PFSK-1 (cell line): Measurements from ENCODE around the gene CPA2.

Experiments used
- FOXP2 ChIP-seq: optimal IDR thresholded peaks from 2 replicates; pipeline ENCODE3; 2011; ENCODE audit warnings: borderline replicate concordance, control low read depth, inconsistent platforms; ENCODE audit not compliant: insufficient read depth; ENCODE audit errors: extremely low read length, extremely low read depth
- POLR2AphosphoS5 ChIP-seq: IDR thresholded peaks from 2 replicates; pipeline ENCODE4 v1.6.1; 2012; ENCODE audit warnings: low read depth, mild to moderate bottlenecking, control low read depth, low read length, moderate library complexity
- REST ChIP-seq, 2 experiments: IDR thresholded peaks; 2 replicates each; pipeline versions ENCODE4 v1.6.1 to v1.8.0; 2011 to 2012; ENCODE audit warnings: low read depth in 2 of 2, low read length in 2 of 2, control low read depth in 1 of 2, inconsistent platforms in 1 of 2, mild to moderate bottlenecking in 1 of 2, moderate library complexity in 1 of 2; ENCODE audit not compliant: insufficient read depth in 1 of 2
- SIN3A ChIP-seq: IDR thresholded peaks from 2 replicates; pipeline ENCODE4 v1.6.1; 2012; ENCODE audit warnings: mild to moderate bottlenecking, low read length, moderate library complexity, borderline replicate concordance; ENCODE audit not compliant: insufficient read depth
- TAF1 ChIP-seq: IDR thresholded peaks from 2 replicates; pipeline ENCODE4 v1.6.1; 2012; ENCODE audit warnings: low read length, control low read depth, borderline replicate concordance; ENCODE audit not compliant: insufficient read depth

The CPA2 gene

DNA sequence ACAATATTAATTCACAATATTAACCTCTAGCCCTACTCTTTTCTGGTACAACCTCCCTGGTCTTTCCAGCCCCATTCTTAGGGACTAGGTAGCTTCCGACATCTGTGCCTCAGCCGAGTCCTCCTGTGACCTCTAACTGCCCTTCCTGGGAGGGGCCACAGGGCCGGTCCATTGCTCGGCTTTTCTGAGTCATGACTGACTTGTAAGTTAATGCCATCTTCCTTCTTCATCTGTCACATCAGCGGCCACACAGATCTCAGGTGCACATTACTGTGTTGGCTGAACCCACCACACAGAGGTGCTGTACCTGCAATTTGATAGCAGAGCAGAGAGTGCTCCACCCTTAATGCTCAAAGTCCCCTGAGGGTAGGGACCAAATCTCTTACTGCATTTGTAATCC, 22.2 kb downstream of the CPA2 start:
- no peak for TF ChIP-seq REST (IDR thresholded peaks at IDR 0.05; ENCODE audit: insufficient read depth in 1 of 2, low read depth in 2 of 2, low read length in 2 of 2)
- TF ChIP-seq SIN3A: no peak
- no peak for TF ChIP-seq POLR2AphosphoS5
- no peak for TF ChIP-seq TAF1
- TF ChIP-seq FOXP2: no peak

DNA sequence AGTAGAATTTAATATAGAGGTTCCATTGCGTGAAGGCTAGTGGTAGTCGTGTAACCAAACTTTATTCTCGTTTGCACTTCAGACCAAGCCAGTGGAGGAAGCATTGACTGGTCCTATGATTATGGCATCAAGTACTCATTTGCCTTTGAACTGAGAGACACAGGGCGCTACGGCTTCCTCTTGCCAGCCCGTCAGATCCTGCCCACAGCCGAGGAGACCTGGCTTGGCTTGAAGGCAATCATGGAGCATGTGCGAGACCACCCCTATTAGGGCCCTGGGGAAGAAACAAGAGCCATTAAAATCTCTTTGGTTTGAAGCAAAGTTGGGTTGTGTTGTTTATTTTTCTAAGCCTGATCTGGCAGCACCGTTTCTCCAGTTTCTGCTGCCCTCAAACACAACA, 22.8 kb downstream of the CPA2 start:
- TF ChIP-seq FOXP2 (no peak), REST (IDR thresholded peaks at IDR 0.05; ENCODE audit: insufficient read depth in 1 of 2, low read depth in 2 of 2, low read length in 2 of 2) (no peak), TAF1 (no peak), SIN3A (no peak), POLR2AphosphoS5 (no peak)

- TF ChIP-seq FOXP2: no peak
- TF ChIP-seq REST (IDR thresholded peaks at IDR 0.05; ENCODE audit: insufficient read depth in 1 of 2, low read depth in 2 of 2, low read length in 2 of 2): no peak
- no peak for TF ChIP-seq TAF1
- no peak for TF ChIP-seq POLR2AphosphoS5
- no peak for TF ChIP-seq SIN3A
Observed at GRCh38 chr7:130290745-130291144, 24.1 kb downstream of the CPA2 start.

GRCh38 chr7:130292682-130293257, 26.1 kb downstream of the CPA2 start, which contains the start of gene CPA4:
Gene CPA4, plus strand, starts transcription at chr7:130293161. Its CDS starts 20 bp downstream, at chr7:130293181.
- no peak for TF ChIP-seq TAF1
- TF ChIP-seq REST (IDR thresholded peaks at IDR 0.05; ENCODE audit: insufficient read depth in 1 of 2, low read depth in 2 of 2, low read length in 2 of 2): no peak
- TF ChIP-seq SIN3A: no peak
- no peak for TF ChIP-seq FOXP2
- no peak for TF ChIP-seq POLR2AphosphoS5

GRCh38 chr7:130293521-130293920, 26.9 kb downstream of the CPA2 start:
- TF ChIP-seq REST (IDR thresholded peaks at IDR 0.05; ENCODE audit: insufficient read depth in 1 of 2, low read depth in 2 of 2, low read length in 2 of 2): no peak
